H1 (cell line): ENCODE data around the gene ANP32D. TPM values are rescaled to one million over a fixed set of nuclear protein-coding genes. Genes with fewer than 3 reads are reported as not detected.
"Not testable (repeated sequence)": the region's sequence is repeated elsewhere in the genome, so short reads cannot be mapped to it uniquely, and the experiment has no call there.

ENCODE experiments used
- CTCF ChIA-PET: fragments of 300-600 bp; sonication (Branson Sonifier 250); formaldehyde crosslinking; loops from one replicate; lab custom pipeline; 2021; ENCODE audit not compliant: partially characterized antibody; lab: Charles Lee
- POLR2A ChIA-PET: fragments of 300-600 bp; sonication (Branson Sonifier 250); formaldehyde crosslinking; loops from one replicate; lab custom pipeline; 2021; ENCODE audit warnings: inconsistent platforms; ENCODE audit not compliant: partially characterized antibody; lab: Charles Lee
- DNase-seq, 2 experiments: peaks; one replicate each; pipeline versions ENCODE4 v3.0.0 to v3.0.0-alpha.2; 2010 to 2022; ENCODE audit warnings: low spot score in 2 of 2, low read depth in 1 of 2, mixed read lengths in 1 of 2
- FAIRE-seq: peaks from 2 replicates; lab custom pipeline; 2011; peaks lifted over from hg19 to GRCh38; lab: Jason Lieb, UNC
- H2AFZ ChIP-seq: 2 replicates; pipeline ENCODE4 v1.8.1; 2012; ENCODE audit warnings: low read length, inconsistent platforms
- H2AK5ac ChIP-seq: 2 replicates; pipeline ENCODE4 v1.6.1; 2013; ENCODE audit warnings: low read depth, low read length
- H2BK120ac ChIP-seq: replicated peaks from 2 replicates; pipeline ENCODE3; 2013; ENCODE audit warnings: low read depth, low read length, inconsistent platforms
- H2BK12ac ChIP-seq: 2 replicates; pipeline ENCODE4 v1.6.1; 2013; ENCODE audit warnings: low read depth, low read length
- H2BK15ac ChIP-seq: 2 replicates; pipeline ENCODE4 v1.6.1; 2013; ENCODE audit warnings: low read length
- H2BK20ac ChIP-seq: 2 replicates; pipeline ENCODE4 v1.6.1; 2013; ENCODE audit warnings: low read length
- H2BK5ac ChIP-seq: 2 replicates; pipeline ENCODE4 v1.6.1; 2013; ENCODE audit warnings: low read depth, low read length
- H3K14ac ChIP-seq: 2 replicates; pipeline ENCODE4 v1.6.1; 2013; ENCODE audit warnings: inconsistent platforms; ENCODE audit not compliant: insufficient read length
- H3K18ac ChIP-seq: 2 replicates; pipeline ENCODE4 v1.6.1; 2013; ENCODE audit warnings: low read length; ENCODE audit errors: extremely low read depth
- H3K23ac ChIP-seq: 2 replicates; pipeline ENCODE4 v1.6.1; 2013; ENCODE audit warnings: inconsistent platforms; ENCODE audit not compliant: insufficient read length
- H3K23me2 ChIP-seq: 2 replicates; pipeline ENCODE4 v1.6.1; 2013; ENCODE audit warnings: low read depth, low read length
- H3K27ac ChIP-seq: 2 replicates; pipeline ENCODE4 v1.6.1; 2011; ENCODE audit warnings: low read depth, low read length, inconsistent platforms
- H3K27me3 ChIP-seq, 4 experiments: replicated peaks in 1 of 4; 1 replicate in 1 of 4; 2 replicates in 3 of 4; pipeline versions ENCODE4 v1.6.1 to v1.8.1; 2011 to 2013; ENCODE audit warnings: low read length in 3 of 4, mild to moderate bottlenecking in 3 of 4, inconsistent platforms in 2 of 4, mixed read lengths in 2 of 4, moderate library complexity in 1 of 4; ENCODE audit not compliant: control insufficient read depth in 3 of 4, insufficient read depth in 3 of 4; ENCODE audit errors: extremely low read depth in 1 of 4
- H3K36me3 ChIP-seq, 4 experiments: 2 replicates each; pipeline versions ENCODE4 v1.6.1 to v1.8.1; 2011 to 2013; ENCODE audit warnings: mild to moderate bottlenecking in 4 of 4, low read length in 3 of 4, moderate library complexity in 2 of 4, control low read depth in 1 of 4, inconsistent platforms in 1 of 4; ENCODE audit not compliant: insufficient read depth in 4 of 4, control insufficient read depth in 2 of 4
- H3K4ac ChIP-seq: replicated peaks from 2 replicates; pipeline ENCODE3; 2013; ENCODE audit warnings: low read length, low read depth, mixed read lengths, inconsistent platforms; ENCODE audit not compliant: insufficient read length
- H3K4me1 ChIP-seq, 4 experiments: replicated peaks in 1 of 4; 1 replicate in 1 of 4; 2 replicates in 3 of 4; pipeline versions ENCODE4 v1.6.1 to v1.8.1; 2011 to 2013; ENCODE audit warnings: low read length in 3 of 4, inconsistent platforms in 2 of 4, mixed read lengths in 1 of 4; ENCODE audit not compliant: insufficient read depth in 4 of 4, control insufficient read depth in 3 of 4
- H3K4me2 ChIP-seq, 2 experiments: 2 replicates each; pipeline versions ENCODE4 v1.6.1 to v1.8.1; 2011 to 2013; ENCODE audit warnings: low read depth in 2 of 2, low read length in 2 of 2, control low read depth in 1 of 2, inconsistent platforms in 1 of 2, mild to moderate bottlenecking in 1 of 2; ENCODE audit not compliant: insufficient read depth in 1 of 2
- H3K4me3 ChIP-seq, 4 experiments: fragments of 200-600, 300-600 bp in 1 of 4; sonication (generic), shearing (Covaris generic), sonication (Bioruptor Twin) in 1 of 4; 2 replicates each; pipeline versions ENCODE4 v1.5.1 to v1.8.1; 2011 to 2016; ENCODE audit warnings: low read length in 4 of 4, low read depth in 3 of 4, control low read depth in 2 of 4, inconsistent platforms in 2 of 4, mild to moderate bottlenecking in 2 of 4, mixed read lengths in 1 of 4, moderate library complexity in 1 of 4; ENCODE audit not compliant: insufficient read depth in 2 of 4; ENCODE audit errors: extremely low read depth in 1 of 4
- H3K56ac ChIP-seq: replicated peaks from 2 replicates; pipeline ENCODE3; 2013; ENCODE audit warnings: low read depth, mild to moderate bottlenecking, mixed read lengths, low read length, inconsistent platforms; ENCODE audit not compliant: insufficient read length
- H3K79me1 ChIP-seq: 2 replicates; pipeline ENCODE4 v1.6.1; 2013; ENCODE audit warnings: low read depth, low read length, control low read depth
- H3K79me2 ChIP-seq, 2 experiments: 2 replicates each; pipeline versions ENCODE4 v1.6.1 to v1.8.1; 2012 to 2013; ENCODE audit warnings: low read length in 2 of 2, mild to moderate bottlenecking in 2 of 2, inconsistent platforms in 1 of 2; ENCODE audit not compliant: insufficient read depth in 2 of 2, control insufficient read depth in 1 of 2
- H3K9ac ChIP-seq, 4 experiments: replicated peaks in 1 of 4; 1 replicate in 1 of 4; 2 replicates in 3 of 4; pipeline versions ENCODE4 v1.6.1 to v1.8.1; 2011 to 2013; ENCODE audit warnings: low read depth in 3 of 4, low read length in 3 of 4, control low read depth in 2 of 4, mild to moderate bottlenecking in 2 of 4, moderate library complexity in 2 of 4, inconsistent platforms in 1 of 4; ENCODE audit errors: extremely low read depth in 1 of 4
- H3K9me3 ChIP-seq, 2 experiments: 2 replicates each; pipeline versions ENCODE4 v1.6.1 to v1.8.1; 2012 to 2013; ENCODE audit warnings: mild to moderate bottlenecking in 2 of 2, moderate library complexity in 2 of 2, control low read depth in 1 of 2, inconsistent platforms in 1 of 2, low read depth in 1 of 2, low read length in 1 of 2, mixed read lengths in 1 of 2; ENCODE audit not compliant: insufficient read depth in 2 of 2
- H4K20me1 ChIP-seq, 2 experiments: replicated peaks in 1 of 2; 2 replicates each; pipeline versions ENCODE3 to v1.8.1; 2011 to 2013; ENCODE audit warnings: inconsistent platforms in 2 of 2, low read length in 2 of 2, mild to moderate bottlenecking in 1 of 2; ENCODE audit not compliant: insufficient read depth in 2 of 2, control insufficient read depth in 1 of 2
- H4K5ac ChIP-seq: 2 replicates; pipeline ENCODE4 v1.6.1; 2013; ENCODE audit warnings: low read length, low read depth, mixed read lengths, inconsistent platforms; ENCODE audit not compliant: insufficient read length
- H4K8ac ChIP-seq: 2 replicates; pipeline ENCODE4 v1.8.0; 2013; ENCODE audit warnings: mild to moderate bottlenecking, moderate library complexity, low read length, inconsistent platforms; ENCODE audit not compliant: insufficient read depth; ENCODE audit errors: extremely low read depth
- H4K91ac ChIP-seq: replicated peaks from 2 replicates; pipeline ENCODE3; 2013; ENCODE audit warnings: low read length, mixed read lengths, inconsistent platforms; ENCODE audit not compliant: insufficient read length
- WGBS, 2 experiments: shearing (Covaris generic) in 1 of 2; methylation state at CpG; one replicate each; pipeline versions ENCODE4 v1.1.6 to v1.1.7; 2013 to 2015; ENCODE audit warnings: low lambda C conversion rate in 2 of 2, mixed read lengths in 2 of 2, inconsistent platforms in 1 of 2, low coverage in 1 of 2, missing lambda C conversion rate in 1 of 2; ENCODE audit not compliant: insufficient replicate concordance in 2 of 2, insufficient coverage in 1 of 2, insufficient read length in 1 of 2; ENCODE audit errors: extremely low coverage in 1 of 2, missing lambda C conversion rate in 1 of 2; 5-methylcytosine and 5-hydroxymethylcytosine counted together
- polyA plus RNA-seq, 7 experiments: library from polyadenylated mRNA; depleted of rRNA in 3 of 7; stranded (reverse) in 5 of 7; unstranded in 2 of 7; fragments of >200 nt in 5 of 7; fragments of 200-250 nt in 2 of 7; gene quantifications; 1 replicate in 5 of 7; 2 replicates in 1 of 7; 4 replicates in 1 of 7; pipeline versions ENCODE4 v1.2.1 to v1.2.3, GENCODE V29; 2011 to 2013; ENCODE audit warnings: missing spikeins in 2 of 7, mixed read lengths in 2 of 7
- total RNA-seq: library from RNA; stranded (reverse); fragmentation: NEBNext Ultra II Directional; extraction: Animal tissue kit (Norgen Biotek cat#: 25700); gene quantifications from 2 replicates; pipeline ENCODE4 v1.2.1, GENCODE V29; 2021

The ANP32D gene
- total and polyA plus RNA-seq, 2 of the 8 experiments (the other 6 are each of a cell fraction or from before 2014, with no cell fraction given) = not detected

DNA sequence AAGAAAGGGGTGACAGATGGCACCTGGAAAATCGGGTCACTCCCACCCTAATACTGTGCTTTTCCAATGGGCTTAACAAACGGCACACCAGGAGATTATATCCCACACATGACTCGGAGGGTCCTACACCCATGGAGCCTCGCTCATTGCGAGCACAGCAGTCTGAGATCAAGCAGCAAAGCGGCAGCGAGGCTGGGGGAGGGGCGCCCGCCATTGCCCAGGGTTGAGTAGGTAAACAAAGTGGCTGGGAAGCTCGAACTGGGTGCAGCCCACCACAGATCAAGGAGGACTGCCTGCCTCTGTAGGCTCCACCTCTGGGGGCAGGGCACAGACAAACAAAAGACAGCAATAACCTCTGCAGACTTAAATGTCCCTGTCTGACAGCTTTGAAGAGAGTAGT is 38.3 kb upstream of the ANP32D start:
- H4K91ac ChIP-seq, H2AFZ ChIP-seq, H3K4ac ChIP-seq, H3K23me2 ChIP-seq, H2BK20ac ChIP-seq, H3K23ac ChIP-seq, H3K9ac ChIP-seq, H3K4me2 ChIP-seq, H2BK12ac ChIP-seq, H2AK5ac ChIP-seq, H3K36me3 ChIP-seq, H3K4me1 ChIP-seq, POLR2A ChIA-PET, H2BK5ac ChIP-seq, H3K79me1 ChIP-seq, H4K5ac ChIP-seq, H2BK120ac ChIP-seq, H3K4me3 ChIP-seq, DNase-seq, H3K18ac ChIP-seq, H3K79me2 ChIP-seq, H4K20me1 ChIP-seq, H3K56ac ChIP-seq, CTCF ChIA-PET, H3K27ac ChIP-seq, FAIRE-seq, H4K8ac ChIP-seq, H3K14ac ChIP-seq, H3K27me3 ChIP-seq, H2BK15ac ChIP-seq: not testable (repeated sequence)
- 89% methylated on average over 9 of the region's 10 CpGs; no CpG with 5 or more reads in 1 of the 2 experiments for WGBS, 2 experiments
- H3K9me3 ChIP-seq = peaks cover 7 to 11% of the 10 kb centered on the region in 2 experiments; a peak in 2 of 4 replicates
